Testis (tissue), 2 donors: Measurements from ENCODE around the gene SLC19A1.

ENCODE experiments used
- CTCF ChIP-seq, 3 experiments: fragments of 450-650 bp in 2 of 3; fragments of 200-600 bp in 1 of 3; sonication (generic) in 1 of 3; IDR thresholded peaks; one replicate each; pipeline ENCODE4 v1.5.1; 2016 to 2019; ENCODE audit warnings: antibody characterized with exemption in 3 of 3, mild to moderate bottlenecking in 2 of 3, moderate library complexity in 1 of 3
- POLR2A ChIP-seq: fragments of 450-650 bp; IDR thresholded peaks from one replicate; pipeline ENCODE4 v1.6.1; 2017; ENCODE audit warnings: antibody characterized with exemption, mild to moderate bottlenecking, moderate library complexity

DNA sequence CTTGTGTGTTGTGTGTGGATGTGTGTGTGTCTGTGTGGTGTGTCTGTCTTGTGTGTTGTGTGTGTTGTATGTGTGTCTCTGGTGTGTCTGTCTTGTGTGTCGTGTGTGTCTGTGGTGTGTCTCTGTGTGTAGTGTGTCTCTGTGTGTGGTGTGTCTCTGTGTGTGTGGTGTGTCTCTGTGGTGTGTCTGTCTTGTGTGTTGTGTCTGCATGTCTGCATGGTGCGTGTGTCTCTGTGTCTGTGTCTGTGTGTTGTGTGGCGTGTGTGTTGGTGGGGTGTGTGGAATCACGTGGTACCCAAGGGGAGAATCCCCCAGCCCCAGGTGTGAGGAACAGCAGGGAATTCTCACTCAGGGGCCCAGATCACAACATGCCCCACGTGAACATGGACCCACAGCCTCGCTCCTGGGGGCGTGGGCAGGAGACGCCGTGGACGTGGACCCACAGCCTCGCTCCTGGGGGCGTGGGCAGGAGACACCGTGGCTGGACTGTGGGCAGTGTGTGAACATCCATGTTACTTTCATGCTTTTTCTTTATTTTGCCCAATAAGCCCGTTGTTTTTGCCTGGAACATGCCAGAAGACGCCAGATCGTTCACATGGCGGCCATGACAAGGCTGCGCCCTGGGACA lies 67.8 kb downstream of the SLC19A1 start:
- TF ChIP-seq POLR2A (no peak), CTCF (IDR thresholded peaks at IDR 0.05) (no peak)
